ENCODE results near the gene TREM1.

DNA sequence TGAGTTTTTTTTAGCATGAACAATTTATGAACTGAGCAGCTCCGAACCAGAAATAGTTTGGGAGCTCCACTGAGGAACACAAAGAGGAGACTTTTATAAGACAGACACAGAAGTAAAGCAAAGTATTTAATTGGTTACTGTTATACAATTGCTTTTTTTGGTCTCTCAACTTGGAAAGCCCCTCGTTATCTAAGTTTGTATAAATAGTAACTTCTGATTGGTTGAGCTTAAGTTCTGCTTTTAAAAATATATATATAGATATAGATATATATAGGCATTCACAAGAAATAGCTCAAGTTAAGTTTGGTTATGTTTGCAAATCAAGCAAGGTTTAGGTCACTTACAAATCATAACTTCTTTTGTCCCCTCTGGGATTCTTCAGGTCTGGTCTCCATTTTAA is 28.7 kb upstream of the TREM1 start:
- TF ChIP-seq, protein P1, sequence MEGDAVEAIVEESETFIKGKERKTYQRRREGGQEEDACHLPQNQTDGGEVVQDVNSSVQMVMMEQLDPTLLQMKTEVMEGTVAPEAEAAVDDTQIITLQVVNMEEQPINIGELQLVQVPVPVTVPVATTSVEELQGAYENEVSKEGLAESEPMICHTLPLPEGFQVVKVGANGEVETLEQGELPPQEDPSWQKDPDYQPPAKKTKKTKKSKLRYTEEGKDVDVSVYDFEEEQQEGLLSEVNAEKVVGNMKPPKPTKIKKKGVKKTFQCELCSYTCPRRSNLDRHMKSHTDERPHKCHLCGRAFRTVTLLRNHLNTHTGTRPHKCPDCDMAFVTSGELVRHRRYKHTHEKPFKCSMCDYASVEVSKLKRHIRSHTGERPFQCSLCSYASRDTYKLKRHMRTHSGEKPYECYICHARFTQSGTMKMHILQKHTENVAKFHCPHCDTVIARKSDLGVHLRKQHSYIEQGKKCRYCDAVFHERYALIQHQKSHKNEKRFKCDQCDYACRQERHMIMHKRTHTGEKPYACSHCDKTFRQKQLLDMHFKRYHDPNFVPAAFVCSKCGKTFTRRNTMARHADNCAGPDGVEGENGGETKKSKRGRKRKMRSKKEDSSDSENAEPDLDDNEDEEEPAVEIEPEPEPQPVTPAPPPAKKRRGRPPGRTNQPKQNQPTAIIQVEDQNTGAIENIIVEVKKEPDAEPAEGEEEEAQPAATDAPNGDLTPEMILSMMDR (IDR thresholded peaks at IDR 0.05; ENCODE audit: extremely low read depth in 1 of 2, insufficient read depth in 1 of 2, low read depth in 1 of 2, low read length in 2 of 2): no peak
- TF ChIP-seq POLR2A (IDR thresholded peaks at IDR 0.05; ENCODE audit: low read depth, low read length) (no peak), EZH2 (IDR thresholded peaks at IDR 0.05; ENCODE audit: borderline replicate concordance, low read depth, low read length, severe bottlenecking) (no peak), JUN (IDR thresholded peaks at IDR 0.05; ENCODE audit: borderline replicate concordance, insufficient read depth, insufficient read length, low read depth) (no peak), POLR2AphosphoS5 (IDR thresholded peaks at IDR 0.05; ENCODE audit: insufficient read depth, low read depth, low read length) (no peak)
- TF ChIP-seq, protein P2, sequence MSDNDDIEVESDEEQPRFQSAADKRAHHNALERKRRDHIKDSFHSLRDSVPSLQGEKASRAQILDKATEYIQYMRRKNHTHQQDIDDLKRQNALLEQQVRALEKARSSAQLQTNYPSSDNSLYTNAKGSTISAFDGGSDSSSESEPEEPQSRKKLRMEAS (IDR thresholded peaks at IDR 0.05; ENCODE audit: insufficient read depth, insufficient read length): no peak

Data from endothelial cell of umbilical vein (primary cell).